HepG2 (cell line): ENCODE data around the gene USH2A. TPM values are rescaled to one million over a fixed set of nuclear protein-coding genes. Genes with fewer than 3 reads are reported as not detected.

Experiments used
- ATAC-seq: fragments of 200-7000 bp; cut with Tn5 transposase; 3 replicates; pipeline ENCODE4 v1.9.1; 2020; ENCODE audit warnings: mild to moderate bottlenecking, moderate library complexity
- BruUV-seq: library from RNA; stranded (reverse); fragments of 400-500 nt; replicated peaks from 2 replicates; lab custom pipeline; 2021; lab: Mats Ljungman, UMichigan
- CTCF ChIA-PET: fragments of 300-600 bp; formaldehyde crosslinking; extraction: SDS; loops from one replicate; lab custom pipeline; 2021; ENCODE audit warnings: low total read pairs, inconsistent platforms, low intra/inter-chr PET ratio; lab: Yijun Ruan, JAX
- POLR2A ChIA-PET: fragments of 350-600 bp; sonication (Branson Sonifier 250); formaldehyde crosslinking; loops from one replicate; lab custom pipeline; 2020; ENCODE audit warnings: antibody characterized with exemption, inconsistent platforms; lab: Yijun Ruan, JAX
- DNase-seq: peaks from one replicate; pipeline ENCODE4 v3.0.0-alpha.2; 2015; ENCODE audit warnings: low spot score
- FAIRE-seq: peaks from 3 replicates; lab custom pipeline; 2011; peaks lifted over from hg19 to GRCh38; lab: Jason Lieb, UNC
- H2AFZ ChIP-seq: one replicate; pipeline ENCODE4 v1.6.1; 2011; ENCODE audit warnings: low read length, inconsistent platforms
- H3K27ac ChIP-seq: fragments of 300-600 bp; 3 replicates; pipeline ENCODE4 v1.8.0; 2011; ENCODE audit warnings: mixed run types, mild to moderate bottlenecking, mixed read lengths, low read length, inconsistent platforms; ENCODE audit not compliant: insufficient read depth; ENCODE audit errors: extremely low read length
- H3K27me3 ChIP-seq, 2 experiments: fragments of 200-600 bp in 1 of 2; 2 replicates in 1 of 2; 3 replicates in 1 of 2; pipeline versions ENCODE4 v1.6.0 to v1.8.0; 2011; ENCODE audit warnings: low read length in 2 of 2, mild to moderate bottlenecking in 2 of 2, moderate library complexity in 2 of 2, inconsistent platforms in 1 of 2; ENCODE audit not compliant: insufficient read depth in 2 of 2, control insufficient read depth in 1 of 2
- H3K36me3 ChIP-seq, 2 experiments: fragments of 200-600 bp in 1 of 2; replicated peaks in 1 of 2; 2 replicates in 1 of 2; 3 replicates in 1 of 2; pipeline versions ENCODE4 v1.5.1 to v1.8.0; 2011; ENCODE audit warnings: low read length in 2 of 2, inconsistent platforms in 1 of 2; ENCODE audit not compliant: insufficient read depth in 2 of 2, control insufficient read depth in 1 of 2
- H3K4me1 ChIP-seq: 2 replicates; pipeline ENCODE4 v1.5.1; 2012; ENCODE audit warnings: low read length, inconsistent platforms; ENCODE audit not compliant: insufficient read depth
- H3K4me2 ChIP-seq: 2 replicates; pipeline ENCODE4 v1.6.0; 2011; ENCODE audit warnings: low read depth, low read length, inconsistent platforms
- H3K4me3 ChIP-seq, 3 experiments: fragments of 200-600 bp in 1 of 3; sonication (generic), shearing (Covaris generic) in 1 of 3; replicated peaks in 1 of 3; 2 replicates each; pipeline ENCODE4 v1.5.1; 2011 to 2016; ENCODE audit warnings: low read length in 3 of 3, inconsistent platforms in 2 of 3, low read depth in 2 of 3, mild to moderate bottlenecking in 2 of 3, control low read depth in 1 of 3, mixed read lengths in 1 of 3; ENCODE audit not compliant: insufficient read depth in 1 of 3
- H3K79me2 ChIP-seq: one replicate; pipeline ENCODE4 v1.6.1; 2011; ENCODE audit warnings: low read length, inconsistent platforms; ENCODE audit not compliant: insufficient read depth
- H3K9ac ChIP-seq: 2 replicates; pipeline ENCODE4 v1.6.0; 2011; ENCODE audit warnings: mild to moderate bottlenecking, low read depth, low read length, inconsistent platforms; ENCODE audit not compliant: insufficient read depth
- H3K9me3 ChIP-seq: 2 replicates; pipeline ENCODE4 v1.5.1; 2012; ENCODE audit warnings: mild to moderate bottlenecking, low read length
- H4K20me1 ChIP-seq: 2 replicates; pipeline ENCODE4 v1.6.0; 2011; ENCODE audit warnings: inconsistent platforms, mild to moderate bottlenecking, low read length, moderate library complexity; ENCODE audit not compliant: insufficient read depth
- ARID2 ChIP-seq: sonication (generic); formaldehyde crosslinking; IDR thresholded peaks from 2 replicates; pipeline ENCODE4 v1.8.1; 2022; ENCODE audit warnings: mild to moderate bottlenecking, missing genetic modification reagents, borderline replicate concordance
- CENPBD1 ChIP-seq: sonication (generic); formaldehyde crosslinking; IDR thresholded peaks from 2 replicates; pipeline ENCODE4 v1.8.0; 2022; ENCODE audit warnings: missing genetic modification reagents, low read depth, mild to moderate bottlenecking, borderline replicate concordance
- DPF2 ChIP-seq: sonication (generic); formaldehyde crosslinking; IDR thresholded peaks from 2 replicates; pipeline ENCODE4 v1.4.0; 2020; ENCODE audit warnings: mild to moderate bottlenecking, low read depth, missing genetic modification reagents, borderline replicate concordance
- GRHL1 ChIP-seq: sonication (generic); formaldehyde crosslinking; conservative IDR thresholded peaks from 2 replicates; pipeline ENCODE4 v1.8.0; 2022; ENCODE audit warnings: missing genetic modification reagents
- HBP1 ChIP-seq: IDR thresholded peaks from 2 replicates; pipeline ENCODE4 v1.6.1; 2016; ENCODE audit warnings: low read depth, control low read depth
- HCFC1 ChIP-seq: fragments of 150-350 bp; IDR thresholded peaks from 2 replicates; pipeline ENCODE4 v1.6.1; 2014; ENCODE audit warnings: low read depth, low read length
- KLF16 ChIP-seq, 2 experiments: sonication (generic) in 1 of 2; formaldehyde crosslinking in 1 of 2; IDR thresholded peaks; 2 replicates each; pipeline versions ENCODE4 v1.6.1 to v1.8.0; 2016 to 2023; ENCODE audit warnings: missing genetic modification reagents in 2 of 2, missing compliant biosample characterization in 1 of 2
- MAFG ChIP-seq: sonication (generic); formaldehyde crosslinking; IDR thresholded peaks from 2 replicates; pipeline ENCODE4 v1.5.1; 2020; ENCODE audit warnings: mild to moderate bottlenecking, missing genetic modification reagents
- MED1 ChIP-seq: sonication (generic); formaldehyde crosslinking; IDR thresholded peaks from 2 replicates; pipeline ENCODE4 v1.4.0; 2020; ENCODE audit warnings: missing genetic modification reagents
- NBN ChIP-seq: fragments of 450-650 bp; conservative IDR thresholded peaks from 2 replicates; pipeline ENCODE4 v1.6.1; 2017
- NFE2 ChIP-seq: sonication (generic); formaldehyde crosslinking; IDR thresholded peaks from 2 replicates; pipeline ENCODE4 v1.4.0; 2020; ENCODE audit warnings: missing genetic modification reagents
- NFKB2 ChIP-seq: sonication (generic); formaldehyde crosslinking; IDR thresholded peaks from 2 replicates; pipeline ENCODE4 v1.4.0; 2020; ENCODE audit warnings: missing genetic modification reagents, borderline replicate concordance
- SIN3B ChIP-seq: fragments of 150-350 bp; IDR thresholded peaks from 2 replicates; pipeline ENCODE4 v1.6.1; 2014; ENCODE audit warnings: low read length
- SRY ChIP-seq: sonication (generic); formaldehyde crosslinking; IDR thresholded peaks from 2 replicates; pipeline ENCODE4 v1.8.0; 2022; ENCODE audit warnings: mild to moderate bottlenecking, missing genetic modification reagents
- ZNF280D ChIP-seq: sonication (generic); formaldehyde crosslinking; IDR thresholded peaks from 2 replicates; pipeline ENCODE4 v1.5.1; 2020; ENCODE audit warnings: mild to moderate bottlenecking, missing genetic modification reagents
- ZNF615 ChIP-seq: sonication (generic); formaldehyde crosslinking; IDR thresholded peaks from 2 replicates; pipeline ENCODE4 v1.5.0; 2020; ENCODE audit warnings: mild to moderate bottlenecking, missing genetic modification reagents, borderline replicate concordance
- ZNF773 ChIP-seq: sonication (generic); formaldehyde crosslinking; IDR thresholded peaks from 2 replicates; pipeline ENCODE4 v1.4.0; 2020; ENCODE audit warnings: missing genetic modification reagents, borderline replicate concordance
- in situ Hi-C: cut with HindIII; loops from 2 replicates; pipeline ENCODE4 v1.10.0; 2017; ENCODE audit warnings: low pct_unique_long_range_greater_than_20kb; ENCODE audit not compliant: extremely low pct_ligation_motif_present
- intact Hi-C: fragments of 100-400 bp; cut with micrococcal nuclease; formaldehyde crosslinking; loops from one replicate; pipeline ENCODE4 v1.10.0; 2022; ENCODE audit not compliant: unreplicated experiment
- polyA plus RNA-seq, 8 experiments: library from polyadenylated mRNA; depleted of rRNA in 3 of 8; stranded (reverse) in 7 of 8; unstranded in 1 of 8; fragments of >200 nt; fragmentation: Illumina TruSeq in 4 of 8; extraction: Trizol in 4 of 8; gene quantifications; 2 replicates each; pipeline versions ENCODE4 v1.2.1 to v1.2.3, GENCODE V29; 2011 to 2016; ENCODE audit warnings: low read depth in 4 of 8, missing spikeins in 1 of 8, mixed read lengths in 1 of 8; ENCODE audit not compliant: insufficient read depth in 1 of 8
- total RNA-seq, 5 experiments: library from RNA; depleted of rRNA; stranded (reverse); fragments of >200 nt; fragmentation: Illumina TruSeq; extraction: Trizol; gene quantifications; 2 replicates each; pipeline ENCODE4 v1.2.3, GENCODE V29; 2016; ENCODE audit warnings: low read depth in 1 of 5

Gene USH2A
- total and polyA plus RNA-seq, 2 of the 13 experiments (the other 11 are each of a cell fraction or from before 2014, with no cell fraction given), result 0.02 TPM; not detected in 1

- Histone ChIP-seq H4K20me1 (no peaks in the 10 kb centered on the region), H3K27me3 (no peaks in the 10 kb centered on the region), H3K9me3 (no peaks in the 10 kb centered on the region), H2AFZ (no peak overlapping the region), H3K27ac (no peak overlapping the region), H3K4me3 (no peak overlapping the region), H3K9ac (no peak overlapping the region), H3K4me2 (no peak overlapping the region), H3K79me2 (no peaks in the 10 kb centered on the region), H3K36me3 (no peaks in the 10 kb centered on the region)
- intact Hi-C loops (no loop called here), in situ Hi-C loops (no loop called here)
- BruUV-seq, result no TSS peak
- POLR2A ChIA-PET, result no interaction called here
- ATAC-seq, result no peak
- no peak for TF ChIP-seq ZNF615 (CRISPR knock-in tag)
- TF ChIP-seq NBN, result no peak
- no peak for TF ChIP-seq GRHL1
- no peak for TF ChIP-seq SIN3B
- no peak for TF ChIP-seq MAFG
- TF ChIP-seq NFKB2 (CRISPR knock-in tag), result no peak
- no peak for TF ChIP-seq ZNF280D (CRISPR knock-in tag)
- no peak for TF ChIP-seq MED1
- no peak for TF ChIP-seq CENPBD1 (CRISPR knock-in tag)
- TF ChIP-seq KLF16 (CRISPR knock-in tag; IDR thresholded peaks at IDR 0.05), result no peak
- TF ChIP-seq NFE2, result no peak
- TF ChIP-seq ZNF773 (CRISPR knock-in tag), result no peak
- no peak for TF ChIP-seq HBP1
- no peak for TF ChIP-seq HCFC1
- TF ChIP-seq DPF2 (CRISPR knock-in tag), result no peak
- no peak for TF ChIP-seq ARID2
- TF ChIP-seq SRY (CRISPR knock-in tag), result no peak
- TF ChIP-seq, all 625 proteins: peak for 0
- no peaks in the 10 kb centered on the region for H3K4me1 ChIP-seq
- CTCF ChIA-PET, result no interaction called here
- FAIRE-seq (no peak), DNase-seq (no peak)
Measured at GRCh38 chr1:216215169-216215568, 208.1 kb downstream of the USH2A start.
